Thyroid gland (tissue), 4 donors: ENCODE measurements around the gene BMP8B.

Source experiments
- CTCF ChIP-seq, 6 experiments: fragments of 200-600 bp in 3 of 6; fragments of 450-650 bp in 3 of 6; sonication (generic) in 3 of 6; IDR thresholded peaks; one replicate each; pipeline ENCODE4 v1.5.1; 2016 to 2019; ENCODE audit warnings: antibody characterized with exemption in 6 of 6, mild to moderate bottlenecking in 2 of 6, inconsistent platforms in 1 of 6, moderate library complexity in 1 of 6
- POLR2A ChIP-seq, 2 donors: fragments of 450-650 bp; IDR thresholded peaks; one replicate each; pipeline ENCODE4 v1.6.1; 2017; ENCODE audit warnings: antibody characterized with exemption in 2 of 2, mild to moderate bottlenecking in 2 of 2, moderate library complexity in 1 of 2

GRCh38 chr1:39758556-39759435 lies 29.9 kb downstream of the BMP8B start:
- TF ChIP-seq CTCF (IDR thresholded peaks at IDR 0.05) (no peak), POLR2A (IDR thresholded peaks at IDR 0.05) (no peak)
